ENCODE data around the gene CLDN5. TPM values are rescaled to one million over a fixed set of nuclear protein-coding genes. Genes with fewer than 3 reads are reported as not detected.

The CLDN5 gene
- total RNA-seq, 1 donor from 2014 or later: not detected

GRCh38 chr22:19537941-19538488 is 13.8 kb upstream of the CLDN5 start:
- H3K4me1 ChIP-seq (ENCODE audit: insufficient read depth, low read length): no peaks in the 10 kb centered on the region
- Mint-ChIP-seq H3K4me3 (ENCODE audit: unreplicated experiment) (no peak overlapping the region), H3K36me3 (ENCODE audit: low read depth, unreplicated experiment) (no peaks in the 10 kb centered on the region), H3K4me1 (ENCODE audit: low read depth, unreplicated experiment) (no peaks in the 10 kb centered on the region), H3K27ac (ENCODE audit: unreplicated experiment) (no peak overlapping the region), H3K9me3 (ENCODE audit: unreplicated experiment) (no peaks in the 10 kb centered on the region), H3K27me3 (ENCODE audit: low read depth, unreplicated experiment) (peaks cover 6% of the 10 kb centered on the region)
- FAIRE-seq: no peak
- H3K79me2 ChIP-seq (ENCODE audit: insufficient read depth, low read length): no peaks in the 10 kb centered on the region
- H3K9me3 ChIP-seq (ENCODE audit: insufficient read depth, low read depth, low read length): no peaks in the 10 kb centered on the region
- no peak for TF ChIP-seq EZH2 (IDR thresholded peaks at IDR 0.05; ENCODE audit: insufficient read depth, low read length)
- no peak for TF ChIP-seq CTCF (IDR thresholded peaks at IDR 0.05; ENCODE audit: insufficient read depth, low read depth, low read length)
- H3K27ac ChIP-seq (ENCODE audit: low read depth, low read length): no peak overlapping the region
- H3K27me3 ChIP-seq (ENCODE audit: insufficient read depth, low read length): no peaks in the 10 kb centered on the region
- H3K4me3 ChIP-seq (ENCODE audit: insufficient read depth, low read depth, low read length): no peak overlapping the region
- H3K4me2 ChIP-seq (ENCODE audit: low read length): no peak overlapping the region
- H2AFZ ChIP-seq (ENCODE audit: low read depth, low read length): no peak overlapping the region
- no peak overlapping the region for H3K9ac ChIP-seq (ENCODE audit: low read length)
- no peak for DNase-seq (ENCODE audit: low read depth)
- H3K36me3 ChIP-seq (ENCODE audit: insufficient read depth, low read length): no peaks in the 10 kb centered on the region
- H4K20me1 ChIP-seq (ENCODE audit: insufficient read depth, low read length): no peaks in the 10 kb centered on the region

- FAIRE-seq: no peak
- Histone ChIP-seq H3K9me3 (ENCODE audit: insufficient read depth, low read depth, low read length) (no peaks in the 10 kb centered on the region), H3K4me2 (ENCODE audit: low read length) (no peak overlapping the region), H3K79me2 (ENCODE audit: insufficient read depth, low read length) (no peaks in the 10 kb centered on the region), H3K9ac (ENCODE audit: low read length) (no peak overlapping the region), H3K27me3 (ENCODE audit: insufficient read depth, low read length) (no peaks in the 10 kb centered on the region), H3K27ac (ENCODE audit: low read depth, low read length) (no peak overlapping the region), H3K4me1 (ENCODE audit: insufficient read depth, low read length) (no peaks in the 10 kb centered on the region), H4K20me1 (ENCODE audit: insufficient read depth, low read length) (no peaks in the 10 kb centered on the region), H2AFZ (ENCODE audit: low read depth, low read length) (no peak overlapping the region), H3K36me3 (ENCODE audit: insufficient read depth, low read length) (no peaks in the 10 kb centered on the region), H3K4me3 (ENCODE audit: insufficient read depth, low read depth, low read length) (no peak overlapping the region)
- no peaks in the 10 kb centered on the region for H3K36me3 Mint-ChIP-seq (ENCODE audit: low read depth, unreplicated experiment)
- no peaks in the 10 kb centered on the region for H3K4me1 Mint-ChIP-seq (ENCODE audit: low read depth, unreplicated experiment)
- no peak for TF ChIP-seq EZH2 (IDR thresholded peaks at IDR 0.05; ENCODE audit: insufficient read depth, low read length)
- no peak for TF ChIP-seq CTCF (IDR thresholded peaks at IDR 0.05; ENCODE audit: insufficient read depth, low read depth, low read length)
- no peak overlapping the region for H3K27ac Mint-ChIP-seq (ENCODE audit: unreplicated experiment)
- DNase-seq (ENCODE audit: low read depth): no peak
- H3K4me3 Mint-ChIP-seq (ENCODE audit: unreplicated experiment): no peak overlapping the region
- H3K27me3 Mint-ChIP-seq (ENCODE audit: low read depth, unreplicated experiment): peaks cover 3% of the 10 kb centered on the region
- no peaks in the 10 kb centered on the region for H3K9me3 Mint-ChIP-seq (ENCODE audit: unreplicated experiment)
Observed at GRCh38 chr22:19536564-19536963, 12.4 kb upstream of the CLDN5 start.

GRCh38 chr22:19535001-19535400 is 10.8 kb upstream of the CLDN5 start:
- Mint-ChIP-seq H3K4me1 (ENCODE audit: low read depth, unreplicated experiment) (no peaks in the 10 kb centered on the region), H3K27me3 (ENCODE audit: low read depth, unreplicated experiment) (peaks cover 10% of the 10 kb centered on the region), H3K4me3 (ENCODE audit: unreplicated experiment) (no peak overlapping the region), H3K27ac (ENCODE audit: unreplicated experiment) (no peak overlapping the region), H3K36me3 (ENCODE audit: low read depth, unreplicated experiment) (no peaks in the 10 kb centered on the region), H3K9me3 (ENCODE audit: unreplicated experiment) (no peaks in the 10 kb centered on the region)
- FAIRE-seq (no peak), DNase-seq (ENCODE audit: low read depth) (no peak)
- no peak overlapping the region for H3K4me3 ChIP-seq (ENCODE audit: insufficient read depth, low read depth, low read length)
- H3K4me1 ChIP-seq (ENCODE audit: insufficient read depth, low read length): no peaks in the 10 kb centered on the region
- no peaks in the 10 kb centered on the region for H3K79me2 ChIP-seq (ENCODE audit: insufficient read depth, low read length)
- no peak overlapping the region for H3K9ac ChIP-seq (ENCODE audit: low read length)
- H3K9me3 ChIP-seq (ENCODE audit: insufficient read depth, low read depth, low read length): no peaks in the 10 kb centered on the region
- TF ChIP-seq EZH2 (IDR thresholded peaks at IDR 0.05; ENCODE audit: insufficient read depth, low read length) (no peak), CTCF (IDR thresholded peaks at IDR 0.05; ENCODE audit: insufficient read depth, low read depth, low read length) (no peak)
- H3K36me3 ChIP-seq (ENCODE audit: insufficient read depth, low read length): no peaks in the 10 kb centered on the region
- H2AFZ ChIP-seq (ENCODE audit: low read depth, low read length): no peak overlapping the region
- no peaks in the 10 kb centered on the region for H4K20me1 ChIP-seq (ENCODE audit: insufficient read depth, low read length)
- H3K4me2 ChIP-seq (ENCODE audit: low read length): no peak overlapping the region
- H3K27ac ChIP-seq (ENCODE audit: low read depth, low read length): no peak overlapping the region
- H3K27me3 ChIP-seq (ENCODE audit: insufficient read depth, low read length): peaks cover 5% of the 10 kb centered on the region

Measured in astrocyte (in vitro differentiated cells and primary cell).